DMS 273 treated with DMSO at 0.1 percent for 48 hours (cell line): Measurements from ENCODE around the gene DLGAP4.

Experiments used
- DNase-seq: peaks from one replicate; lab custom pipeline; 2025; lab: John Stamatoyannopoulos, UW

The DLGAP4 gene

GRCh38 chr20:36404435-36404978, 98.4 kb downstream of the DLGAP4 start:
- no peak for DNase-seq

- no peak for DNase-seq
Observed at GRCh38 chr20:36405255-36405654, 99.1 kb downstream of the DLGAP4 start.

GRCh38 chr20:36407199-36407733, 101.1 kb downstream of the DLGAP4 start:
- DNase-seq = no peak

GRCh38 chr20:36408219-36408618, 102.1 kb downstream of the DLGAP4 start:
- peak; percentile 21 for DNase-seq

DNA sequence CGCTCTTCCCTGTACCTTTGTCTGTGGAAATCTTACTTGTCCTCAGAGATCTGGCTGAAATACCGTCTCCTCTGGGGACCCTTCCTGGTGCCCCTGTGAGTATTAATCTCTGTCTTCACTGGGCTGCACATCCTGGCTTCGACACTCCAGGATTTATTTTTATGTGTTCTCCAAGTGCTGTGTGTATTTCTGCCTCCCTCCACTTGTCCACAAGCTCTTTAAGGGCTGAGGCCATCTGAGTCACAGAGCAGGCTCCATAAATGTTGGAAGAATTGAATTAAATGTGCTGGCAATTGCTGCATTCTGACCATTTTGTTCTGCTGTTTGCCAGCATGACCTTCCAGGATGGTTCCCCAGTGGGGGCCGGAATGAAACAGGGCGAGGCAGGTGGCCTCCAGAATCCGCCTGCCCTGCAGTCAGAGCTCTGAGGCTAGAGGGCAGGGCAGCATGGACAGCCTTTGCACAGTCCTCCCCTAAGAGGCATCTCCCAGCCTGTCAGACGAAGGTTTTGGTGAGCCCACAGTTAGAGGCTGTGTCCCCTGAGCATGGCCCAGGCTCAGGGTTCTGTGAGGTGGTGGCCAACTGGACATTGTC, 105.8 kb downstream of the DLGAP4 start:
- no peak for DNase-seq

DNA sequence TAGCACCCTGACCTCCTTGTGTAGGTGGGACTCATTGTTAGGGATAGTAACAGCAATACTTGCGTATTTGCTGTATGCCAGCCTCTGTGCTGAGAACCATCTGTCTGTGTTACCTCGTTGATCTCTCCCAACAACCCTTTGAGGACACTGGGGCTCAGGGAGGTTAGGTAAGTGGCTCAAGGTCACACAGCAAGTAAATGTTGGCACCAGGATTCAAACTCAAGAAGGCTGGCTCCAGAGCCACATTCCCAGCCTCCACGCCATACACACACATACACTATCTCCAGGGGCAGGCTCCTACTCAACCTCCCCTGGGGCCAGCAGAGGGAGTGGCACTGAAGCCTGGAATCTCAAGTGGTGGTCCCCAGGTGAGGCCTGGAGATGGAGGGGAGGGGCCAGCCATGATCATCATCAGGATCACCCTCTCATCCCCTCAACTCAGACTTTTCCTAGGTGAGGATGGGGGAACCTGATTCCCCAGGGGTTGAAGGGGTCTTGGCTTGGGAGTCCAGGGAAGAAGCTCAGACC, 109.4 kb downstream of the DLGAP4 start:
- DNase-seq = no peak

- no peak for DNase-seq
Observed at GRCh38 chr20:36418711-36419110, 112.6 kb downstream of the DLGAP4 start.

DNA sequence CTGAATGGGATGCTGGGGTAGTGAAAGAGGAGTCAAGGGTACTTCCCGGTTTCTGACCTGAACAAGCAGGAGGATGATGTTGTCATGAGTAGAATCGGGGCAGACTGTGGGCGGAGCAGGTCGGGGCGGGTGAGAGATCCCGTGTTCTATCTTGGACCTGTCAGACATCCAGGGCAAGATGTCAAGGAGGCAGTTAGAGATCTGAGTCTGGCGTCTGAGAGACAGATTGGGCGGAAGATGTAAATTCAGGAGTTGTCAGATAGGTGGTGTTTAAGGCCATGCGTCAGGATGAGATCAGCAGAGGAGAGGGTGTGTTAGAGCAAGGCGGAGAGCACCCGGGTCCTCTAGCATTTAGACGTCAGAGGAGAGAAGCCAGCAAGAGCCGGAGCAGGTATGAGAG, 115.5 kb downstream of the DLGAP4 start:
- no peak for DNase-seq

- DNase-seq = no peak
Observed at GRCh38 chr20:36424314-36424713, 118.2 kb downstream of the DLGAP4 start.

DNA sequence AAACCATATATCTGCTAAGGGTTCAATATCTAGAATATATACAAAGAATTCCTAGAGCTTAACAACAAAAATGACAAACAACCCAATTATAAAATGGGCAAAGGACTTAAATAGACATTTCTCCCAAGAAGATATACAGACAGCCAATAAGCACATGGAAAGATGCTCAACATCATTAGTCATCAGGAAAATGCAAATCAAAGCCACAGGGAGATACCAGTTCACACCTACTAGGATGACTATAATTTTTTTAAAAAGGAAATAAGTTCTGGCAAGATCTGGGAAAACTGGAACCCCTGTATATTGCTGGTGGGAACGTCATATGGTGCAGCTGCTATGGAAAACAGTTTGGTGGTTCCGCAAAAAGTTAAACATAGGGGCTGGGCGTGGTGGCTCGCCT, 119.0 kb downstream of the DLGAP4 start:
- no peak for DNase-seq

DNA sequence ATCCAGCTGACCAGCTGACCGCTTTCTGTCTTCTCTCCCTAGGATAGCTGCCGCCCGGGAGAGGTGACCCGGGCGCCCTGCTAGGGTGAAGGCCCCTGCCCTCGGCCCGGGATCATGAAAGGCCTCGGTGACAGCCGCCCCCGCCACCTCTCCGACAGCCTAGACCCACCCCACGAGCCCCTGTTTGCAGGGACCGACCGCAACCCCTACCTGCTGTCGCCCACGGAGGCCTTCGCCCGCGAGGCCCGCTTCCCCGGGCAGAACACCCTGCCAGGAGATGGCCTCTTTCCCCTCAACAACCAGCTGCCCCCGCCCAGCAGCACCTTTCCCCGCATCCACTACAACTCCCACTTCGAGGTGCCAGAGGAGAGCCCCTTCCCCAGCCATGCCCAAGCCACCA, 125.5 kb downstream of the DLGAP4 start:
- DNase-seq = no peak

GRCh38 chr20:36432096-36432495, 126.0 kb downstream of the DLGAP4 start:
- no peak for DNase-seq

GRCh38 chr20:36434383-36434782, 128.2 kb downstream of the DLGAP4 start:
- DNase-seq = no peak

- no peak for DNase-seq
Observed at GRCh38 chr20:36435124-36435523, 129.0 kb downstream of the DLGAP4 start.

GRCh38 chr20:36435592-36436541, 129.7 kb downstream of the DLGAP4 start:
- DNase-seq = no peak

DNA sequence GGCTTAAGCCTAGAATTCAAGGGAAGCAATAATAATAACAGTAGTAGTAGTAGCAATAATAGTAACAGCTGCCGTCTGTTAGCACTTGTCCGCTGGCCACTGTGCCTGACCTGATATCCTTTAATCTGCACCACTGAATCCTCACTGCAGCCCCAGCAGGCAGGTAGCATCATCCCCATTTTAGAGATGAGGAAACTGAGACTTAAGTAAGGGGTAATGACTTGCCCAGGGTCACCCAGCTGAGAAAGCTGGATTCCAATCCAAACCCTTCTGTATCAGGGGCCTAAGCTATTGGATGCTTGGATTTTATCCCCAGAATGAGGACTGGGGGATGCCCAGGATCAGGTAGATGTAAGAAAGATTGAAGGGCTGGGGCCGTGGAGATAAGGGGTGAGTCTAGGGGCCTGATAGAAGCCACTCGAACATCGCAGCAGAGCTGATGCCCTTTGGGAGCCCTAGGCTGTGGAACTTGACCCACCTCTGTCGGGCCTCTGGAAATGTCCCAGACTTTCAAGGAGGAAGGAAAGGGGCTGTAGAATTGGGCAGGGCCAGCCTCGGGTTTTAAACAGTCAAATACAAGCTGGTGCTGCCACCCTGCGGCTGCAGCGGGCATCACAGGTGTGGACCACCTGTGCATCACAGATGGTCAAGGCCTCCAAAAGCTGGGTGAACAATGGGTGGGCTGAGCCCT, 133.0 kb downstream of the DLGAP4 start:
- DNase-seq = no peak

DNA sequence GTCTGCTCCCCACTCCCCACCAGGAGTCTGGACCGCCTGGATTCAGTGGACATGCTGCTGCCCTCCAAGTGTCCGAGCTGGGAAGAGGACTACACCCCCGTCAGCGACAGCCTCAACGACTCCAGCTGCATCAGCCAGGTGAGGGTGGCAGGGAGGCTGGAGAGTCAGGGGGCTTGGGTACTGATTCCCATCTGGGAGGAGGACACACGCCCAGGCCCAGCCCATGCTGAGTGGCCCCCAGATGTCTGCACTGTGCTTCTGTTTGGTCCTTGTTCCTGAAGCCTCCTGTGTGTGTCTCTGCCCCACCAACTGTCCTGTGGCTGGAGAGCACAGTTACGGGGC, 133.6 kb downstream of the DLGAP4 start:
- no peak for DNase-seq

DNA sequence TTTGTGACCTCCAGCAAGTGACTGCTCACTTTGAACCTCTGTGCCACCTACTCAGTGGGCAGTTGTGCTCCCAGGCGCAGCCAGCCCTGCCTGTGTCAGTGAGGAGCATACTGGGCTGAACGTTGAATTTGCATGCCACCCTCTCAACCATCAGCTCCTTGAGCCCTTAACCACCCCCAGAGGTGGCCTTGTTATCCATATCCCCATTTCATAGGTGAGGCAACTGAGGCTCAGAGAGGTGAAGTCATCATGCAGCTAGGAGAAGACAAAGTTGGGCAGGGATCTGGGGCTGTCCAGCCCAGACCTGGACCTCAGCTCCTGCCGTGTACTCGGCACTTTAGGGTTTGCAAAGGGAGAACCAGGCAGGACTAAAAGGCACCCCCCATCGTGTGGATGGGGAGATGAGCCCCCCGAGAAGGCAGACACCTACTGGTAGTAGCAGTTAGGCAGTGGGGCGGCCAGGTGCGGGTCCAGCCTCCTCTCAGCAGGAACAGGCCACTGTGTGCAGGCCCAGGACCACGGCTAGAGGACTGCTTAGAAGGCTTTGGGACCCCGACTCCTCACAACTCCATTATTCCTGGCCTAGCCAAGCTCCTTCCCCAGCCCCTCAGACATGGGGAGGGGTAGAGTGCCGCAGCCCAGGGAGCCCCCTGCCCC, 134.4 kb downstream of the DLGAP4 start:
- no peak for DNase-seq

DNA sequence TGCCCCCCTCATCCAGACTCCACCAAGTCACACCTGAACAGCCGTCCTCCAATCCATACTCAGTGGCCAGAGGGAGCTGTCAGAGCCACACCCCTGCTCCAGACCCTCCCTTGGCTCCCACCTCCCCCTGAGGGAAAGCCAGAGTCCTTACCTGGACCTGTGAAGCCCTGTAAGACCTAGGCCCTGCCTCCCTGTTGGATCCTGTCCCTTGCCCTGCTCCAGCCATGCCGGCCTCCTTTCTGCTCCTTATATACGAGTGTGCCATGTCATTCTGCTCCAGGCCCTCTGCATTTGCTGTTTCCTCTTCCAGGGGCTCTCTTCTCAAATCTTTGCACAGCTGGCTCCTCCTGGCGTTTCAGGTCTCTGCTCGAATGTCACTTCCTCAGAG, 134.9 kb downstream of the DLGAP4 start:
- no peak for DNase-seq

DNA sequence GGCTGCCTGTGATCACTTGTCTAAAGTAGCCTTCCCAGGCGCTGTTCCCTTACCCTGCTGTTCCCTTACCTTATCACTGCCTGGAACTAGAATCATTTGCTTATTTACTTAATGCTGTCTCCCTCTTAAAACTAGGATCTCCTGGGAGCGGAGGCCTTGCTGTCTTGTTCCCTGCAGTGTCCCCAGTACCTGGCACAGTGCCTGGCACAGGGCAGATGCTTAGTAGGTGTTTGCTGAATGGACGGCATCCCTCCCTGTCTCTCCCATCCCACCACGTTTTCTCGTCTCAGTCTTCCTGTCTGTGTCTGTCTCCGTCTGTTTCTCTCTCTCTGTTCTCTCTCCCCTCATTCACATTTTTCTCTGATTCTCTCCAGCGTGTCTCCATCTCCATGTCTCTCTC, 135.3 kb downstream of the DLGAP4 start:
- no peak for DNase-seq

GRCh38 chr20:36445847-36446246, 139.7 kb downstream of the DLGAP4 start:
- DNase-seq = no peak

DNA sequence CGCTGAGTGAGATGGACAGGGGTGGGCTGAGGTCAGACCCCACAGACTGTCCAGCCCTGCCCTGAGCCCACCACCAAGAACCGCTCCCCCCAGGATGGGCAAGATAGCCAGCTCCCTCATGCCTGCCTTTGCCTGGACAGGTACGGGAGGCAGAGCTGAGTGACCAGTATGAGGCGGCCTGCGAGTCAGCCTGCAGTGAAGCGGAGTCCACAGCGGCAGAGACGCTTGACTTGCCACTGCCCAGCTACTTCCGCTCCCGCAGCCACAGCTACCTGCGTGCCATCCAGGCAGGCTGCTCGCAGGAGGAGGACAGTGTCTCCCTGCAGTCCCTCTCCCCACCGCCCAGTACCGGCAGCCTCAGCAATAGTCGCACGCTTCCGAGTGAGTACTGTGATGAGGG, 140.4 kb downstream of the DLGAP4 start:
- DNase-seq = no peak
